Urothelium cell line (cell line): ENCODE measurements around the gene TGFB2.

Experiments used
- DNase-seq: peaks from one replicate; pipeline ENCODE4 v3.0.0; 2011; ENCODE audit warnings: low spot score, mixed read lengths
- FAIRE-seq: peaks from 2 replicates; lab custom pipeline; 2011; peaks lifted over from hg19 to GRCh38; lab: Jason Lieb, UNC

The TGFB2 gene

DNA sequence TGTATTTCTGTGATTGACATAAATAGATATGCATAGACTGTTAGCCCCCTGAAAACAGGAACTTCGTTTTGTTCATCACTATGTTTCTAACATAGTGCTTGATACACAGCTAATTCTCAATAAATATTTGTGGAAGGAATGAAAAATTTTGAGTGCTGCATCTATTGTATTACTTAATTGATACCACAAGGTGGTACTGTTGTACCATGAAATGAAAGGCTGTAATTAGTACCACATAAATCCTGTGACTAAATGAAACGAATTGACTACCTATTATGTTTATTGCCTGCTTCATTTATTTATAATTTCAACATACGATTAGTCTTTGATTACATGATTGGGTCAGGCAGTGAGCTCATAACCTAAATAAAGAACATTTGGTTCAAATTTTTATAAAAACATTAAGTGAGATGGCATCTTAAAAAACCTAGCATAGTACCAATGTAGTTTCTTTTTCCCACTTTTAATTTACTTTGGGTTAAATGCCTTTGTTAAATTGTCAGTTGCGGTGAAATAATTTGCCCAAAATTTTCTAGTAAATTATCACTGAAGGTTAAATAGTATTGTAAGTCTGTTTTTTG, 15.0 kb upstream of the TGFB2 start:
- DNase-seq (peak; percentile 25), FAIRE-seq (no peak)

DNA sequence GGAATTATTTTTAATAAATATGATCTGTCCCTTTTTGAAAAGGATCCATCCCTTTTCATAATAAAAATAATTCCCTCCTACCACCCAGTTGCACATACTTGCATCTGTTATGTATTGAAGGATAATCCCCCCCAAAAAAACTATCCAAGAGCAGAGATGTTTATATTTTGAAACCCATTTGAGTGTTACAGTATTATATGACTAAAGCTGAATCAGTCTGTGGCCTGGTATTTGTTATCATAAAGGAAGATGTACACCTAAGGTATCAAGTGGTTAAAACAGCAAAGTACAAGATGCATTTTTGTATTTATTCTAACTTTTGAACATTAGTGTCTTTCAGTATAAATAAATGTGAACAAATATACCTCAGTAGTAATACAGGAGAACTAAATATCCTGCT, 12.7 kb upstream of the TGFB2 start:
- no peak for FAIRE-seq
- DNase-seq = no peak

DNA sequence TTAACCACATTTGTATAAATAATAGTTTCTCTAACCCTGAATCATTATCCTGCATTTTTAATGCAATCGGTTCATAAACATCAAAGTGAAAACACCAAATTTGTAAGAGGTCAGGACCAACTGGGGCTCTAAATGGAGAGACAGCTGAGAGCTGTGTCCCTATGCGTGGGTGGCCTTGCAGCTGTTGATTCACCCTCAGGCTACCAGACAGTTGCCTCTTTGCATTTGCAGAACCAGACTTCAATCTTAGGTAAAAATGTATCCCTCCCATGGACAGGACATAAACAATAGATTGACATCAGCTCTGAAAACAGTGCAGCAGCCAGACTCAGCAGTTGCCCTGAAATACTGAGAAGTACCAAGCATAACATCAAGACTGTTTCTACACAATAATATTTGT, 8.8 kb upstream of the TGFB2 start:
- DNase-seq (no peak), FAIRE-seq (no peak)

- no peak for FAIRE-seq
Observed at GRCh38 chr1:218339267-218339831, 5.8 kb upstream of the TGFB2 start.

DNA sequence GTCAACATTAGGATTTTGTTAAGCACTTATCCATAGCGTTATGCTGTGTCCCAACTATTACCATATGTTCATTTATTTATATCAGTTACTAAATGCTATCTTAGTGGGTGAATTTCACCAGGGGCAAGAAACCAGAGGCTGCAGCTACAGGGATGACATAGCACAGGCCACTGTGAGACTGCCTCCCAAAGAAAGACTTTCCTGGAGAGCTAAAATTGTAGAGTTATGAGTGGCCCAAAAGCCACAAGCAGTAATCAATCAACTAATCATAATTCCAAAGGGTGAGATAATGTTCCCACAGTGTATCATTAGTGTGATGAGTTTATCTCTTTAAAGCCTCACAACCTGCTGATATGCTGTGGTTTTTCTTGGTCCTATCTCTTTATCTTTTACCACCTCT, 3.8 kb upstream of the TGFB2 start:
- DNase-seq (no peak), FAIRE-seq (no peak)

More at GRCh38 chr1:218339267-218339831, 5.8 kb upstream of the TGFB2 start:
- DNase-seq = no peak

GRCh38 chr1:218342091-218342490, 3.0 kb upstream of the TGFB2 start:
- FAIRE-seq (no peak), DNase-seq (no peak)

DNA sequence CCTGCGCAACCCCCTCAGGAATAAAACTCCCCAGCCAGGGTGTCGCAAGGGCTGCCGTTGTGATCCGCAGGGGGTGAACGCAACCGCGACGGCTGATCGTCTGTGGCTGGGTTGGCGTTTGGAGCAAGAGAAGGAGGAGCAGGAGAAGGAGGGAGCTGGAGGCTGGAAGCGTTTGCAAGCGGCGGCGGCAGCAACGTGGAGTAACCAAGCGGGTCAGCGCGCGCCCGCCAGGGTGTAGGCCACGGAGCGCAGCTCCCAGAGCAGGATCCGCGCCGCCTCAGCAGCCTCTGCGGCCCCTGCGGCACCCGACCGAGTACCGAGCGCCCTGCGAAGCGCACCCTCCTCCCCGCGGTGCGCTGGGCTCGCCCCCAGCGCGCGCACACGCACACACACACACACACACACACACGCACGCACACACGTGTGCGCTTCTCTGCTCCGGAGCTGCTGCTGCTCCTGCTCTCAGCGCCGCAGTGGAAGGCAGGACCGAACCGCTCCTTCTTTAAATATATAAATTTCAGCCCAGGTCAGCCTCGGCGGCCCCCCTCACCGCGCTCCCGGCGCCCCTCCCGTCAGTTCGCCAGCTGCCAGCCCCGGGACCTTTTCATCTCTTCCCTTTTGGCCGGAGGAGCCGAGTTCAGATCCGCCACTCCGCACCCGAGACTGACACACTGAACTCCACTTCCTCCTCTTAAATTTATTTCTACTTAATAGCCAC, 696 bp downstream of the TGFB2 start:
- FAIRE-seq (no peak), DNase-seq (peak; percentile 70)

DNA sequence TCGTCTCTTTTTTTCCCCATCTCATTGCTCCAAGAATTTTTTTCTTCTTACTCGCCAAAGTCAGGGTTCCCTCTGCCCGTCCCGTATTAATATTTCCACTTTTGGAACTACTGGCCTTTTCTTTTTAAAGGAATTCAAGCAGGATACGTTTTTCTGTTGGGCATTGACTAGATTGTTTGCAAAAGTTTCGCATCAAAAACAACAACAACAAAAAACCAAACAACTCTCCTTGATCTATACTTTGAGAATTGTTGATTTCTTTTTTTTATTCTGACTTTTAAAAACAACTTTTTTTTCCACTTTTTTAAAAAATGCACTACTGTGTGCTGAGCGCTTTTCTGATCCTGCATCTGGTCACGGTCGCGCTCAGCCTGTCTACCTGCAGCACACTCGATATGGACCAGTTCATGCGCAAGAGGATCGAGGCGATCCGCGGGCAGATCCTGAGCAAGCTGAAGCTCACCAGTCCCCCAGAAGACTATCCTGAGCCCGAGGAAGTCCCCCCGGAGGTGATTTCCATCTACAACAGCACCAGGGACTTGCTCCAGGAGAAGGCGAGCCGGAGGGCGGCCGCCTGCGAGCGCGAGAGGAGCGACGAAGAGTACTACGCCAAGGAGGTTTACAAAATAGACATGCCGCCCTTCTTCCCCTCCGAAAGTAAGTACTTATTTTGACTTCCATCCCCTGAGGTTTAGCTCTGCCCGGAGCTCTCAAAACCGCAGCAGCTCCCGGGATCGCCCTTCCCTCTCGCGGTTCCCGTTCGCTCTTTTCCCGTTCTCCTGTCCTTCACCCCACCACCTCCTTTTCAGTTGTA, 1.5 kb downstream of the TGFB2 start:
- FAIRE-seq (no peak), DNase-seq (peak; percentile 31)

DNA sequence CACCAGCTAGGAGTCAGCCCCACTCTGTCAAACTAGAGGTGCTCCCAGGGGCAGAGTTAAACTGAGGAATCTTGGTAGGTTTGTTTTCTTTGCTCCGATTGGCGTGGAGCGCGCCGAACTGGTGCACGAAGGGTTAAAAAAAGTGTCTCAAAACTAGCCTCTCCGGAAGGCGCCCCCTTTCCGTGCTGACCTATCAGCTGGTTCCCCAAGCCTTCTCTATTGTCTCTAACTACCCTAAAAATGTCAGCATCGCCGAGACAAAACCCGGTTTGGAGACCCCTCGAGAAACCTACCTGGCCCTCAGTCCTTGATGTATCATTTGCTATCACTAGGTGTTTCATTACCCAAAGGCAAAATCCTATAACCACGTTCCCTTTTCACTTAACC, 2.2 kb downstream of the TGFB2 start:
- FAIRE-seq = no peak

DNA sequence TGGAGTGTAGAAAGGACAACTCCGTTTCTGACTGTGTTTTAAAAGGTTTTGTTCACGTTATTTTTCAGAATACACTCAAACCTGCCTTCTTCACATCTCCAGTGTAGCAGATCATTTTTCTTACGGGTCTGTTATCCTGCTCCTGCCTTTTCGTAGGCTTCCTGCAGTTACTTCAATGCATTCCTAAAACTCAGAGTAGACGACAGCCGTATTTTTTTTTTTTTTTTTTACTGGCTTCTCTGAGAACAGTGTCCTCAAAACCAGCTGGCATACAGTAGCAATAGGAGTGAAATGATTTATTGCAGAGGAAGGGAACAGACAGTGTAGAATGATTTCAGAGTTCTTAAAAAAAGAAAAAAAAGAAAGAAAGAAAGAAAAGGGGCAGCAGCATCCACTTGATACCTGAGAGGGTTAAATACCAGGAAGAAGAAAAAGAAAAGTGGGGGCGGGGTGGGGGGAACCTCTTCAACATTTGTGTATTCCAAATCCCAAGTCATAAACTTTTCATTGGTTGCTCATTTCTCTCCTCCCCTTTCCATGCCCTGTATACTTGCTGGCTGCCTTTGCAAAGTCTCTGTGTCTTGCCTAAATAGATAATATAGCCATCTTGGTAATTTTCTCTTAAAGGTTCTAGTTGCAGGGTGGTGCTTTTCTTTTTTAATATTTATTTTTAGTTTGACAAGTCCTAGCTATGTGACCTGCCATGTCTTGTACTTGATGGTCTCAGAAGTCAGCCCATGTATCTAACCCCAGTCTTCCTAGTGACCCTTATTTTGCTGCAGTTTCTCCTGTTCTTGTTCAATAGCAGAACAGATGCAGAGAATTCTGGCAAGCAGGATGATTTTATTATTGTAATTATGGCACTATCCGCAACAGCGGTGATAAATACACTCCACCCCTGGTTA, 2.8 kb downstream of the TGFB2 start:
- FAIRE-seq (no peak), DNase-seq (peak; percentile 49)

More for the DNA sequence above, 2.2 kb downstream of the TGFB2 start:
- peak; percentile 24 for DNase-seq

GRCh38 chr1:218348628-218349071, 3.5 kb downstream of the TGFB2 start:
- FAIRE-seq (no peak), DNase-seq (no peak)

DNA sequence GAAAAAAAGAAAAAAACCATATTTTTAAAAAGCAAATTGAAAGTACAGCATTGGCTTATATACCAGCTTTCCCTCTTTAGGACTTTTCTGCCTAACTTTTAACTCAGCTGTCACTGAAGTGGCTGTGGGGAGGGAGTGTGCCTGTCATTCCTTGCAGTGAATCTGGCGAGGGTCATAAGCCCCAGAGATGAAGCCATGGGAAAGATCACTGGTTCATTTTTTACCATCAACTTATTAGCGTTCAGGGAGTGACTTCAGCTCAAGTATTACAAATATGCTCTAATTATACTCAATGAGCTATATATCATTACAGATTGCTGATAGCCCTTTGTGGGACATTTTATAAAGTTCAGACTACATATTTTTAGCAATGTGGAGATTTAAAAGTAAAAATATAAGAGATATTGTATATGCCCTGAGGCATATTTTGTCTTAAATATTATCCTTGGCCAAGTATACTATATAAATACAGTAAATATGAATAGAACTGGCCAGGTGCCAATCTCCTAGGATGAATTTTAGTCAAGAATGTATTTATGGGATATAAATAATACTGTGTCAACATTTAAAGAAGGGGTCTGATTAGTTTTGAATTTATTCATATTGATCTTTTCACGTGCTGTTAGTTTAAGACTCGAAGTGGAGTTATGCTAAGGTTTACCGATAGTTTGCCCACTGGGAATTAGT, 4.4 kb downstream of the TGFB2 start:
- DNase-seq (no peak), FAIRE-seq (no peak)

DNA sequence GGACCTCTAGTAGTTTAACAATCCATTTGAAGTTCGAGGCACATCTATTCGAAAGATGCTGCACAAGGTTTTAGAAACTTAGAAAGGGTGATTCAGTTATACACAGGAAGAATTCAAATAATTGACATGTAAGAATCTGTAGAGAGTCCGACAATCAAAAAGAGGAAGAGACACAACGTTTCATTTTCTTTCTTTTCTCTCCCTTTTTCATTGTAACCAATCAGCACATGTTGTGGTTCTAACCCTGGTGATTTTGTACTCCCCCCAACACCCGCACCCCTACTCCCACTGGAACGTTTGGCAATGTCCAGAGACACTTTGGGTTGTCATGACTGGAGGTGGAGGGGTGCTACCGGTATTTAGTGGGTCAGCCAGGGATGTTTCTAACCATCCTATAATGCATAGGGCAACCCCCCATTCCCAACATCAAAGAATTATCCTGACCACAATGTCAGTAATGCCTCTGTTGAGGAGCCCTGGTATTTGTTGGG, 4.9 kb downstream of the TGFB2 start:
- no peak for DNase-seq
- FAIRE-seq = no peak

GRCh38 chr1:218350801-218351266, 5.7 kb downstream of the TGFB2 start:
- no peak for DNase-seq
- no peak for FAIRE-seq

GRCh38 chr1:218351391-218352074, 6.4 kb downstream of the TGFB2 start:
- DNase-seq = peak; percentile 50
- no peak for FAIRE-seq

GRCh38 chr1:218352075-218352438, 6.9 kb downstream of the TGFB2 start:
- FAIRE-seq = no peak
- DNase-seq = no peak

DNA sequence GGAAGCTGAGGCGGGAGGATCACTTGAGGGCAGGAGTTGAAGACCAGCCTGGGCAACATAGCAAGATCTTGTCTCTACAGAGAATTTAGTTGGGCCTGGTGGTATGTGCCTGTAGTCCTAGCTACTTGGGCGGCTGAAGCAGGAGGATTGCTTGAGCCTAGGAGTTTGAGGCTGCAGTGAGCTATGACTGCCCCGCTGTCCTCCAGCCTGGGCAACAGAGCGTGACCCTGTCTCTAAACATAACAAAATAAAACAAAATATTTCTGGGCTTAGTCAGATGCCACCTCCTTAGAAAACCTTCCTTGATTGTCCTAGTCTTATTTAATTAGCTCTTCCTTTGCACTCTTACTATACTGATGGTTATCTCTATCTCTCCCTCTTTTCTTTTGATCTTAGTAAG, 8.5 kb downstream of the TGFB2 start:
- DNase-seq (no peak), FAIRE-seq (no peak)

DNA sequence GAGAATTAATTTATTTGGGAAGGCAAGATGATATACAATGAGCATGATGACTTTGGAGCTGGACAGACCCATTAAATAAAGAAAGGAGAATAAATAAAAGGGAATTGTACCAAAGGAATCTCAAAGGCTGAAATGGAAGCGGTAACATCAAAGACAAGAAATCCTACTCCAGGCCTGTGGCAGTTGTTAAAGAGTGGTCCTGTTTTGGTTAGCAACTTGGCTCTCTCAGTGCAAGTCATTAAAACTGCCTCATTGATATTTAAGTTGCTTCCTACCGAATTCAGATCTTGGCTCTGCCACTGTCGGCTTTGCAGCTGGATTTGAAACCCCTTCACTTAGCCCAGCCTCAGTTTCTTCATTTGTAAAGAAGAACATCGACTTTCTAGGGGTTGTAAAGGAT, 10.1 kb downstream of the TGFB2 start:
- DNase-seq = no peak
- FAIRE-seq = no peak
